B cell (primary cell): Measurements from ENCODE around the gene C6orf132.

Source experiments
- CTCF ChIP-seq: fragments of 200-600 bp; IDR thresholded peaks from one replicate; pipeline ENCODE4 v1.8.0; 2022; ENCODE audit warnings: antibody characterized with exemption, mild to moderate bottlenecking
- EZH2 ChIP-seq: IDR thresholded peaks from 2 replicates; pipeline ENCODE4 v1.6.1; 2012; ENCODE audit warnings: borderline replicate concordance, low read depth, mild to moderate bottlenecking, moderate library complexity, low read length; ENCODE audit not compliant: insufficient read depth, poor library complexity, severe bottlenecking

- TF ChIP-seq CTCF (no peak), EZH2 (no peak)
These were observed 2.4 kb downstream of the C6orf132 start for GRCh38 chr6:42140032-42140431.
